ENCODE data around the gene SH3PXD2A. TPM values are rescaled to one million over a fixed set of nuclear protein-coding genes. Genes with fewer than 3 reads are reported as not detected.
A peak's percentile ranks its signal among the peaks of the same experiment; 100 is the strongest.

Gene SH3PXD2A
- total RNA-seq, 2 experiments from 2014 or later = 6.9 to 7.0 TPM

DNA sequence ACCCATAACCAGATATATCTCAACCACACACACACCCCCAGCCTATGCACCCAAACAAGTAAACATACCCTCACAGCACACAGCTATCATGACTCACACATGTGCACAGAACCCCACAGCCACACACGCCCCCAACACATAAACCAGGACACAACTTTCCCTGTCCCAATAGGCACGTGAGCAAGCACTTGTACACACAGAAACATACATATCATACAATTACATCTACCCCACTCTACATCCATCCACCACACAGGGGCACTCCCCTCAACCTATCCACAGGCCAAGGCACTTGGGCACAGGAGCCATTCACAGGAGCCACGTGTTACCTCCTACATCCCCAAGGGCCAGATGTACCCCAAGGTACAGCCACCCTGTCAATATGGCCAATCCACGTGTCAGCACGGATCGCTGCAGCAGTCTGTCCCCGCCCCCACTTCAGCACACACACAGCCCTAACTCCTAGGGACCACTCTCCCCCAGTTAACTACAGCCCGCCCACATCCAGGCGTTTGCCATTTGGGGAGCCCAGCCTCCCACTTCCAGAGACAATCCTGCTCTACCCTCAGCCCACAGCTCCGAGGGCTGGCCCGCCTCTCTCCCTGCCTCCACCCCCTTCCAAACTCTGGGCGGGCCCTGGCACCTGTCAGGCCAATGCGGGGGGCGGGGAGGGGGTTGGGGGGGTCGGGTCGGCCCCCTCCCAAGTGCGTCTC lies 163.5 kb downstream of the SH3PXD2A start:
- peak overlapping the region; percentile 7 for H3K27ac Mint-ChIP-seq
- Histone ChIP-seq H3K4me3 (ENCODE audit: low read length) (no peak overlapping the region), H3K36me3 (ENCODE audit: insufficient read depth, low read length) (no peaks in the 10 kb centered on the region), H3K27ac (ENCODE audit: low read depth in 1 of 2, low read length in 2 of 2) (no peak overlapping the region), H3K4me1 (ENCODE audit: insufficient read depth, low read length) (peaks cover 49% of the 10 kb centered on the region), H3K27me3 (ENCODE audit: control insufficient read depth in 1 of 2, insufficient read depth in 2 of 2, low read length in 2 of 2) (no peaks in the 10 kb centered on the region), H3K9me3 (ENCODE audit: control insufficient read depth in 1 of 2, insufficient read depth in 1 of 2, low read length in 2 of 2) (no peaks in the 10 kb centered on the region)
- POLR2A ChIA-PET = interaction anchor here (1.8 kb wide), 1 partner anchor 13 kb away, joined by 8 read pairs; no protein-coding TSS in a partner anchor
- peaks cover 4% of the 10 kb centered on the region for H3K27me3 Mint-ChIP-seq
- no peak for TF ChIP-seq CTCF (IDR thresholded peaks at IDR 0.05)
- intact Hi-C loops (cut with DNase I, micrococcal nuclease) = no loop called here
- DNase-seq = peak in 3 of 14 experiments; percentile 27 to 43 (median 35)
- peak; percentile 10 for ATAC-seq (ENCODE audit: poor library complexity)
- H3K36me3 Mint-ChIP-seq (ENCODE audit: low read depth) = no peaks in the 10 kb centered on the region
- H3K4me3 Mint-ChIP-seq = peak overlapping the region; percentile 63
- H3K4me1 Mint-ChIP-seq (ENCODE audit: low read depth) = peaks cover 23% of the 10 kb centered on the region
- CTCF ChIA-PET = interaction anchor here (1.1 kb wide), 1 partner anchor 149 kb away, joined by 3 read pairs; no protein-coding TSS in a partner anchor
- H3K9me3 Mint-ChIP-seq = no peaks in the 10 kb centered on the region

DNA sequence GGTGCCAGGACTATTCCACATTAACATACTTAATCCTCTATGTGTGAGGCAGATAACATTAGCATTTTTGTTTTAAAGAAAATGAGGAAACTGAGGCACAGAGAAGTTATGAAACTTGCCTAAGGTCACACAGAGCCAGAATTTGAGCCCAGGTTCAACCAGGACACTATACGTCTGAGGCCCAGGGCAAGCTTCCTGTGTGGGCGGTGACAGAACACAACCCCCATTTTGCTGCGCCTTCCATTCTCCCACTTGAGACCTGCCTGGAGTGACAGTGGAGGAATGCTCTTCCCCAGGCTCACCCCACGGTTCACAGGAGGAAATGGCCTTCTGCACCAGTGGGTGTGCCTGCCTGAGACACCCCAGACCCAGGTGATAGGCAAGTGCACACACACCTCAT lies 164.1 kb downstream of the SH3PXD2A start:
- no peaks in the 10 kb centered on the region for H3K36me3 Mint-ChIP-seq (ENCODE audit: low read depth)
- Histone ChIP-seq H3K27ac (ENCODE audit: low read depth in 1 of 2, low read length in 2 of 2) (no peak overlapping the region), H3K27me3 (ENCODE audit: control insufficient read depth in 1 of 2, insufficient read depth in 2 of 2, low read length in 2 of 2) (no peaks in the 10 kb centered on the region), H3K9me3 (ENCODE audit: control insufficient read depth in 1 of 2, insufficient read depth in 1 of 2, low read length in 2 of 2) (no peaks in the 10 kb centered on the region), H3K36me3 (ENCODE audit: insufficient read depth, low read length) (no peaks in the 10 kb centered on the region), H3K4me1 (ENCODE audit: insufficient read depth, low read length) (peaks cover 45% of the 10 kb centered on the region), H3K4me3 (ENCODE audit: low read length) (no peak overlapping the region)
- CTCF ChIA-PET = no interaction called here
- ATAC-seq (ENCODE audit: poor library complexity) = no peak
- intact Hi-C loops (cut with DNase I, micrococcal nuclease) = no loop called here
- no peak for DNase-seq
- H3K9me3 Mint-ChIP-seq = no peaks in the 10 kb centered on the region
- POLR2A ChIA-PET = interaction anchor here (1.8 kb wide), 1 partner anchor 13 kb away, joined by 8 read pairs; no protein-coding TSS in a partner anchor
- H3K27me3 Mint-ChIP-seq = peaks cover 1% of the 10 kb centered on the region
- TF ChIP-seq CTCF (IDR thresholded peaks at IDR 0.05) = no peak
- H3K4me1 Mint-ChIP-seq (ENCODE audit: low read depth) = peaks cover 19% of the 10 kb centered on the region
- H3K4me3 Mint-ChIP-seq = peak overlapping the region; percentile 63
- peak overlapping the region; percentile 7 for H3K27ac Mint-ChIP-seq

DNA sequence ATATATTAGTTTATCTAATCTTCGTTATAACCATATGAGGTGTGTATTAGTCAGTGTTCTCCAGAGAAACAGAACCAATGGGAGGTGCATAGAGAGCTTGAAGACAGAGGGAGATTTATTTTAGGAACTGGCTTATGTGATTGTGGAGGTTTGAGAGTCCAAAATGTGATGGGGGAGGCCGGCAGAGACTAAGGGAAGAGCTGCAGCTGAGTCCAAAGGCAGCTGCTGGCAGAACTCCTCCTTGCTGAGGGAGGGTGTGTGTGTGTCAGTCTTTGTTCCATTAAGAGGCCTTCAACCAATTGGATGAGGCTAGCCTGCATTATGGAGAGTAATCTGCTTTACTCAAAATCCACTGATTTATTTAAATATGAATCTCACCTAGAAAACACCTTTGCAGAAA lies 165.1 kb downstream of the SH3PXD2A start:
- H3K4me1 ChIP-seq (ENCODE audit: insufficient read depth, low read length) = peaks cover 39% of the 10 kb centered on the region
- ChIA-PET POLR2A (interaction anchor here (1.8 kb wide), 1 partner anchor 12 kb away, joined by 8 read pairs; no protein-coding TSS in a partner anchor), CTCF (interaction anchor here (1.7 kb wide), 1 partner anchor 84 kb away, joined by 5 read pairs; no protein-coding TSS in a partner anchor)
- Mint-ChIP-seq H3K9me3 (no peaks in the 10 kb centered on the region), H3K27me3 (no peaks in the 10 kb centered on the region), H3K4me1 (ENCODE audit: low read depth) (peaks cover 21% of the 10 kb centered on the region), H3K27ac (no peak overlapping the region), H3K4me3 (peak overlapping the region; percentile 36), H3K36me3 (ENCODE audit: low read depth) (no peaks in the 10 kb centered on the region)
- intact Hi-C loops (cut with DNase I, micrococcal nuclease) = no loop called here
- H3K4me3 ChIP-seq (ENCODE audit: low read length) = no peak overlapping the region
- no peak for ATAC-seq (ENCODE audit: poor library complexity)
- no peaks in the 10 kb centered on the region for H3K27me3 ChIP-seq (ENCODE audit: control insufficient read depth in 1 of 2, insufficient read depth in 2 of 2, low read length in 2 of 2)
- H3K9me3 ChIP-seq (ENCODE audit: control insufficient read depth in 1 of 2, insufficient read depth in 1 of 2, low read length in 2 of 2) = no peaks in the 10 kb centered on the region
- no peak overlapping the region for H3K27ac ChIP-seq (ENCODE audit: low read depth in 1 of 2, low read length in 2 of 2)
- no peak for DNase-seq
- no peak for TF ChIP-seq CTCF (IDR thresholded peaks at IDR 0.05)
- H3K36me3 ChIP-seq (ENCODE audit: insufficient read depth, low read length) = no peaks in the 10 kb centered on the region
